Measurements from ENCODE around the gene PGA4. TPM values are rescaled to one million over a fixed set of nuclear protein-coding genes. Genes with fewer than 3 reads are reported as not detected.
"Not testable (repeated sequence)": the region's sequence is repeated elsewhere in the genome, so short reads cannot be mapped to it uniquely, and the experiment has no call there.

The PGA4 gene
- not detected in 2 replicates for total RNA-seq

DNA sequence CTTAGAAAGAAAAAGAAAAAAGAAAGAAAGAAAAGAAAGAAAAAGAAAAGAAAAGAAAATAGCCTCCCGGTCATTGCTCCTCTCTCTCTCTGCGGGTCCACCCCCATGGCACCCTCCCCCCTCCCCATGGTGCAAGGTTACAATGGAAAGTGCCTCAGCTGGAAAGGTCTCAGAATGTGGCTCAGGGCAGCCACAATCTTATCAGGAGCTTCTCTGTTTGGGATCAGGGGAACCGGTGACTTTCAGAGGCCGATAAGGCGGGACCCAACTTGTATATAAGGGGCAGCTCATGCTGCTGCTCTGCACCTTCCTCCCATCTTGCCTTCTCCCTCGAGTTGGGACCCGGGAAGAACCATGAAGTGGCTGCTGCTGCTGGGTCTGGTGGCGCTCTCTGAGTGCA lies at the start of gene PGA4:
TSS of gene PGA4 (plus strand) at position 301 of the 400 bp plus-strand sequence. CDS start at position 355, 54 bp downstream.
- not testable (repeated sequence) for DNase-seq (ENCODE audit: low read depth)

DNA sequence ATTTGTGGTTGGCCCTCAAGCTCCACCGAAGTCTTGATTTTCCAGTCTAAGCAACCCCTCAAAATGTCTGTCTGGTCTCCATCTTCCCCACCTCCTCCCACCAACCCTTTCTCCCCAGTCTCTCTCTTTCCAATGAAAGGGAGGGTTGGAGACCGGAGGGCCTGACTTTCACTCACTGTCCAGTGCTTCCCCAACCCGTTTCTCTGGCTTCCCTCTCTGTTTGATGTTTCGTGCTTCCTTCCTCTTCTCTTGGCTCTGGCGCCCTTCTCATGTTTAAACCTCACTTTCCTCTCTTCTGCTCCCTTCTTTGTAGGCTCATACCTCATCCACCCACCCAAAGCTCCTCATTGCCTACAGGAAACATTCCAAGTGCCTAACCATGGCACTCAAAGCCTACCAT lies 49.8 kb upstream of the PGA4 start:
- DNase-seq (ENCODE audit: low read depth): no peak

DNA sequence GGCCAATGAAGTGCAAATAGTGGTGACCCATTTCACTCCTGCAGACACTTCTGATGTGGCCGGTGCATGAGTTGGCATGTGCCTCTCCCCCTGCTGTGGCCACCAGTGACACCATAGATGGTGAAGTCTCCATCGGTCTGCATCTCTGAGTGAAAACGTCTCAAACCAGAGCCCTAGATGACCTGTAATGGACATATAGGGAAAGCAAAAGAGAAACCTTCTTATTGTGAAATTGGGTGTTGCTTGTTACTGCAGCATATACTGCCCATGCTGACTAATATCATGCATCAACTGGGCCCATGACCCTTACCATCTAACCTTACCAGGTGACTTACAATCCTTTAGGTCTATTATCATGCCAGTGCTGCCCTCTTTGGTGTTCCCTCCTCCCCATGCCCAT lies 49.3 kb upstream of the PGA4 start:
- no peak for DNase-seq (ENCODE audit: low read depth)

DNA sequence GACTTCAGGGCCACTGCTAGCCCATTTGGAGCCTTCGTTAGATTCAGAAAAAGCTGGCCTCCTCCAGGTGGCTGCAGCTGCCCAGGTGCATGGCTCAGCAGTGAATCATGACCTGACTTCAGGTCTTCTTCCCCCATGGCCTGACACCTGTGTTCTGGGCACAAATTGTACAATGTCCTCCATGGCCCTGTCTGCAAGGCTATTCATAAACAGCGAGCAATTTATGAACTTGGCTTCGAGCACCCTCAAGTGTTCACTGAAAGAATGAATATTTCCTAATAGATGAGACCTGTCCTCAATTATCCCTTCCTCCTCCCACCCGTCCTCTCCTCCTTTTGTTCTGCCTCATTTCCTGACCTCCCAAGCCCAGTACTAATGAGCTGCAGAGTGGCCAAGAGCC lies 48.7 kb upstream of the PGA4 start:
- DNase-seq (ENCODE audit: low read depth): no peak

DNA sequence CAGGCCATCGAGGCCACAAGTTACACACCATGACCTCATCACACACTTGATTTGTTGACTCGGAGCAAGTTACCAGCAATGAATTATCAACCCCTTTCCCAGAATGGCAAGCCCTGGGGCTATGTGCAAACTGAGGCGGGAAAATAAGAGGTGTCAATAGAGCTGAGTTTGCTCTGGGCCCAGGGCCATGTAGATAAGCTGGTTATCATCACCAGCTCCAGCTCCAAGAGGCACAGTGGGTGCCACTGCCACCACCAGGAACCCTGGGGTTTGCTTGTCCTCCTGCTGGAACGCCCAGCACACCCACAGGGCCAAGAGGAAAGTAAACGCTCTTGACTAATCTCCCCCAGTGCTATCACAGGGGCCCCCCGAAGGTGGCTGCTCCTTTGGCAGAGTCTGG lies 47.9 kb upstream of the PGA4 start:
- no peak for DNase-seq (ENCODE audit: low read depth)

DNA sequence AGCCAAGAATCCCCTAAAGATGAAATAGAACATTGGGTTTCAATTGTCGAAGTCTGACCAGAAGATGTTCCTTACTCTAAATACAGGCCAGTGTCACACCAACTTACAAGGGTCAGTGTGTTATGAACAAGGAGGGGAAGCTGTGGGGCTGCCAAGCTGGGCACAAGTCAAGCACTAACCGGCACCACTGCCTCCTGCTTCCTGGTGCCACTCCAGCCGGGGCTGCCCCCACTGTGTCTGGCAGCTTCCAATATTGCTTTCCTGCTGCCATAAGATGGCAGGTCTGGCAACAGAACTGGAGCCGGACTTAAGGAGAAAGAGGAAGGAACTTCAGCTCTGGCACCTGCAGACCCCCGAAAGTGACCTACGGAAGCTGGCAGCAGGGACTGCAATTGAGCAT lies 47.2 kb upstream of the PGA4 start:
- no peak for DNase-seq (ENCODE audit: low read depth)

DNA sequence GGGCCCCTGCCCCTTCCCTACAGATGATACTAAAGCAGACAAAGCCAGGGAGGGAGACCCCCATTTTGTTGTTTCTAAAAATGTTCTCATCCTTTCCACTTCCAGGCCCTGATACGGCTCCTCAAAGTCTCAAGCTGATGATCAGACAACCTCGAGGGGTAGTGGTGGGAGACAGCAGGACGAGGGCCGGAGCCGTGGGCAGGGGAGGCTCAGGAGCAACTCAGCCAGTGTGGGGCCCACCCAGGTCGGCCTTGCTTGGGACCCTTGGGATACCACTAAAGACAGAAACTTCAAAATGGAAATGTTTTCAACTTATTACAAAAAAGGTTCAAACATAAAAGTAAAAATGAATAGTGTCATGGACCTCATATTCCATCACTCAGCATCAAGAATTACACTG lies 45.7 kb upstream of the PGA4 start:
- no peak for DNase-seq (ENCODE audit: low read depth)

DNA sequence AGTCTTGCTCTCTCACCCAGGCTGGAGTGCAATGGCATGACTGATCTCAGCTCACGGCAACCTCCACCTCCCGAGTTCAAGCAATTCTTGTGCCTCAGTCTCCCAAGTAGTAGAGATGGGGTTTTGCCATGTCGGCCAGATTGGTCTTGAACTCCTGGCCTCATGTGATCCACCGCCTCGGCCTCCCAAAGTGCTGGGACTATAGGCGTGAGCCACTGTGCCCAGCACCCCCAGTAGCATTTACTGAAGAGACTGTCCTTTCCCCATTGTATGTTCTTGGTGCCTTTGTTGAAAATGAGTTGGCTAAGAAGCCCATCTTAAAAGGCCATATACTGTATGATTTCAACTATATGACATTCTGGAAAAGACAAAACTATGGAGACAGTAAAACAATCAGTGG lies 41.9 kb upstream of the PGA4 start:
- not testable (repeated sequence) for DNase-seq (ENCODE audit: low read depth)

DNA sequence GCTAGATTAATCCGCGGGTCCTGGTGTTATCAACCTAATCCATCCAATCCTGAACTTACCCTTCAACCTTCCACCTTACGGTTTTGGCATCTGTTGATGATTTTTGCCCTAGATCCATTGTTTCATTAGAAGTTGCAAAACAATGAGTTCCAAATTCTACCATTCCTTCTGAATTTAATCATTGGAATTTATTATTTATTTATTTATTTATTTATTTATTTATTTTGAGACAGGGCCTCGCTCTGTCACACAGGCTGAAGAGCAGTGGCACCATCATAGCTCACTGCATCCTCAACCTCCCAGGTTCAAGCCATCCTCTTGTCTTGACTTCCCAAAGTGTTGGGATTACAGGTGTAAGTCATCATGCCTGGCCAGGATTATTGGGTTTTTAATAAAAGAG lies 40.7 kb upstream of the PGA4 start:
- DNase-seq (ENCODE audit: low read depth): no peak

DNA sequence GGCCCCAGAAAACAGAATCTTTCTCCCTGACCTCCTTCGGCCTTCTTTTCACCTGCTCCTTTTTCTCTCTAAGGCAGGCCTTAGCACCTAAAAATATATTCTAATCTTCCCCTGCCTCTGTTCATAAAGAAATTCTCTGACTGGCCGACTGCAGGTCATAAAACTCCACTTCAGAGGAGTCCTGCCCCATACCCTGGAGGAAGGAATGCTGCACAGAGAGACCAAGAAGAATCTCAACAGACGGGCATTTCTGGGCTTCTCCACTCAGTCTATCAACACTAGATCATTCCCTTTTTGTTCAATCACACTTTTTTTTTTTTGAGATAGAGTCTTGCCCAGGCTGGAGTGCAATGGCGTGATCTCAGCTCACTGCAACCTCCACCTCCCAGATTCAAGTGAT lies 38.5 kb upstream of the PGA4 start:
- DNase-seq (ENCODE audit: low read depth): no peak

DNA sequence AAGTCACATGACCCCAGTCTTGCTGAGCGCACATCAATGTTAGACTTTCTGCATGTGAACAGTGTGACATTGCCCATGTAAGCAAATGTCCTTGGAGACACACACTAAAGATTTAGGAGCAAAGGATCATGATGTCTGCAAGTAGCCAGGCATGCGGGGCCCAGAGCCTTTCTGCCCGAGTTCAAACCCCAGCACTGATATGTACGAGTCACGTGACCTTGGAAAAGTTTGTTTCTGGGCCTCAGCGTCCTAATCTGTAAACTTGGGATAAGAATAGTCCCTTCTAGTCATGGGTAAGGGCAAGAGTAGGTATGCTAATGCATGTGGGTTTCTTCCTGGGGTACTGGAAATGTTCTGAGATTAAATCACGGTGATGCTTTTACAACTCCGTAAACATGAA lies 35.6 kb upstream of the PGA4 start:
- no peak for DNase-seq (ENCODE audit: low read depth)

DNA sequence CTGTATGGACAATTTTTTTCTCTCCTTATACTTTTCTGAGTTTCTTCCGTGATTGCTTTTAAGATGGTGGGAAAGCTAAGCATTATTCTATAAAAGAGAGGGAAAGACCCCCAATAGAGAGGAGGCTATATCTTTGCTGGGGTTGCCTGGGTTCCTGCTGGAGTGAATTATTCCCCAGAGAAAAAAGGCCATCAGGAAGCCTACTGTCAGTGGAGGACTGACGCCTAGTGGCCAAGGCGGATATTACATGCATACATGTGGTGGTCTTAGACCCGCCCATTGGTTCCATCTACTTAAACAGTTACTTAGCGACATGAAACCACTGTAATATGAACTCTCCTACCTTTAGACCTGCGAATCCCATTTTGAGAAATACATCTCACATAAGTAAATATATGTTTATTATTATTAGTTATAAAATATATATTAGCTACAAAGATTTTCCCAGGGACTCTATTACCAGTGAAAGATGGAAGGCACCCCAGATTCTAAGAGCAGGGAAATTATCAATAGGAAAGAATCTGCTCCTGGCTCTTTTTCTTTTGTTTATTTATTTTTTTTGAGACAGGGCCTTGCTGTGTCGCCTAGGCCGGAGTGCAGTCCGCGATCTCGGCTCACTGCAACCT lies 34.5 kb upstream of the PGA4 start:
- peak; percentile 70 for DNase-seq (ENCODE audit: low read depth)

DNA sequence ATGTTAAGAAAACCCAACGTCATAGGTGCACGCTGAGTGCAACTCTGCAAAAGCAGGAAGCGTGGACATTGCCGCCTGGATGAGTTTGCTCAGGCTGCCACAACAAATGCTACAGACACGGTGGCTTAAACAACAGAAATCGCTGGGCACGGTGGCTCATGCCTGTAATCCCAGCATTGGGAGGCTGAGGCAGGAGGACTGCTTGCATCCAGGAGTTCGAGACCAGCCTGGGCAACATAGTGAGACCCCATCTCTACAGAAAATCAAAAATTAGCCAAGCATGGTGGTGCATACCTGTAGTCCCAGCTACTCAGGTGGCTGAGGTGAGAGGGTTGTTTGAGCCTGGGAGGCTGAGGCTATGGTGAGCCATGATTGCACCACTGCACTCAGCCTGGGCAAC lies 32.2 kb upstream of the PGA4 start:
- no peak for DNase-seq (ENCODE audit: low read depth)

DNA sequence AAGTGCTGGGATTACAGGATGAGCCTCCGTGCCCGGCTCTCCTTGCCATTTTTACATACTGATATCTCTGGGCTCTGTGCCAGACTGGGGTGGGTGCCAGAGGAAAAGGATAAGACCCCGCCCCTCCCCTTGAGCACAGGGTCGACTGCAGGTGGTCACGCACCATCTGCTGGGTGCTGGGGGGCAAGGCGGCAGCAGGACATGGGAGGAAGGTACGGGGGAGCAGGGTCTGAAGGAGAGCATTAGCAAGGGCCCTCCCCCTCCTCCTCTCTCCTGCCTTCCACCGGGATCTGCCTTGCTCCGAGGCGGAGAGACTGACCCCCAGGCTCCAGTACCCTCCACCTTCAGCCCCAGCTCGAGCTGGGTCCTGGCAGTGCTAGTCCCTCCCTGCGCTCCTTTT lies 28.6 kb upstream of the PGA4 start:
- DNase-seq (ENCODE audit: low read depth): no peak

DNA sequence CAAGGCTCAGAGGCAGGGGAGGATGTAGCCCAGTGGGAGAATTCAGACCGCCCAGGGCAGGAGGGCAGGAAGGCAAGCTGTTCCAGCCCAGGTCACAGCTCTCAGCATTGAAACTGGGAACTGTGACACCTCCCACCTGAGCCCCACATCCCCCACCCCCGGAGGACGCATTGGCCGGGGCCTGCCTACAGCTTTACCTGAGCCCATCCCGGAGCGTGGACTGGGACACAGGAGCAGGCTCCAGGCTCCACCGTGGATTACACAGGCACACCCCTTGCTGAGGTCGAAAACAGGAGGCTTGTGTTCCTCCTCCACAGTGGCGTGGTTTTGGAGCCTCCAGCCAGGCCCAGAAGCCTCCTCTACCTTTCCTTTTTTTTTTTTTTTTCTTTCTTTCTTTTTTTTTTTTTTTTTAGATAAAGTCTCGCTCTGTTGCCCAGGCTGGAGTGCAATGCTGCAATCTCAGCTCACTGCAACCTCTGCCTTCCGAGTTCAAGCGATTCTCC lies 27.9 kb upstream of the PGA4 start:
- peak; percentile 27 for DNase-seq (ENCODE audit: low read depth)

DNA sequence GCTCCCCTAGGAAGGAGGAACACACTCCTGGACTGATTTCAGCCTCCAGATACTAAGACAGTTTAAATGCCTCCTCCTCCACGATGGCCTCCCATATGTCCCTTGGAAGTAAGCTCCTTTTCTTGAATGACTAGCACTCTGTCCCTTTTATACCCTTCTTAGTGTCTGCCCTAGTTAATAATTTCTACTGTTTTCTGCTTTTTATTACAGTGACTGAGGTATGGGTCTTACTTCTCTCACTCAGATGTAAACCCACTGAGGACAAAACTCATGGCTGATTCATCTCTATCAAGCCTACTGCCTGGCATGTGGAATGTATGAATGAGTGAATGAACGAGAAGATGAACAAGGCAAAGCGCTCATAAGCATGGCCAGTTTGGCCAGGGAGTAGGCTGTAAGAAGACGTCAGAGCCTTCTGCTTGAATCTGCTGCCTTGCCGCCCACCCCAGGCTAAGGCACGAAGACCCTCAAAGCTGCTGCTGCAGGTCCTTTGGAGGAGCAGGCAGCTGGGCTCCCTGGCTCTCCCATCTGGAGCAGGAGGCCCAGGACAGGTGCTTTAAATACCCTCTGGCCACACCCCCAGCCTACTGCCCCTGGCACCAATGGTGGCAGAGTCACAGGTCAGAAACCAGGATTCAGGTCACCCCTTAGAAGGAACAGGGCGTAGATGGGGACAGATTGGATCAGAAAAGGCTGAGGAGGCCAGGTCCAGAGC lies 27.0 kb upstream of the PGA4 start:
- DNase-seq (ENCODE audit: low read depth): peak; percentile 56

DNA sequence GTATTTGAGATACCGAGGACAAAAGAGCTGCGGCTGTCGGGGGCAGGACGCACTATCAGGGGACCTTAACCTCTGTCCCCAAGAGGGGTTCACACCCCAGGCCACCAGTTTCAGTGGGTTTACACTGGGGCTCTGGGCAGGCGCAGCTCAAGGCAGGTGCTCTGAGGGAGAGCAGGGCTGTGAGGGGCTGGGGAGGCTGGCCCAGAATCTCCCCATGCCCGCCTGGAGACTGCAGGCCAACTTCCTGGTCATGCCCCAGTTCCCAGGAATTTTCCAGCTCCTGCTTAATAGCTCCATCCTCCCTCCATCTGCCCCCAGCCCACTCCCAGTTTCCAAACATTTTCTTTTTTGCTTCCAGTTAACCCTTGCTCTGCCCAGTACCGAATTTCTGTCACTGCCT lies 26.4 kb upstream of the PGA4 start:
- peak; percentile 56 for DNase-seq (ENCODE audit: low read depth)

DNA sequence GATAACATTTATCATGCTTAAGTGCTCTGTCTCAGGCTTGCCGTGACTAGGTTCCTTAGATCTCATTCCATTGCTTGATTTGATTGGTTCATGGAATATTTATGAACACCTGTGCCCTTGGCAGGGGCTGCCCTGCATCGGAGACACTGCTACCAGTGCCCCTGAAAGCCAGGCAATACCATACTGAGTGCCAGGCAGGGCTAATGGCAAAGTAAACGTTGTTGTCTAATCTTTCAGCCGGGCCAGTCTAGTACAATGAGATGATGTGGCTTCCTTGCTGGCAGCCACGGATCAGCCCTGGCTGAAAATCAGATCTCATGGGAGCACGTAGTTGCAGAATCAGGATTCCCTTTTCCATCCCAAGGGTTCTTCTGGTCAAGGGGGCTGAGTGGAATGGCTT lies 23.8 kb upstream of the PGA4 start:
- DNase-seq (ENCODE audit: low read depth): no peak

DNA sequence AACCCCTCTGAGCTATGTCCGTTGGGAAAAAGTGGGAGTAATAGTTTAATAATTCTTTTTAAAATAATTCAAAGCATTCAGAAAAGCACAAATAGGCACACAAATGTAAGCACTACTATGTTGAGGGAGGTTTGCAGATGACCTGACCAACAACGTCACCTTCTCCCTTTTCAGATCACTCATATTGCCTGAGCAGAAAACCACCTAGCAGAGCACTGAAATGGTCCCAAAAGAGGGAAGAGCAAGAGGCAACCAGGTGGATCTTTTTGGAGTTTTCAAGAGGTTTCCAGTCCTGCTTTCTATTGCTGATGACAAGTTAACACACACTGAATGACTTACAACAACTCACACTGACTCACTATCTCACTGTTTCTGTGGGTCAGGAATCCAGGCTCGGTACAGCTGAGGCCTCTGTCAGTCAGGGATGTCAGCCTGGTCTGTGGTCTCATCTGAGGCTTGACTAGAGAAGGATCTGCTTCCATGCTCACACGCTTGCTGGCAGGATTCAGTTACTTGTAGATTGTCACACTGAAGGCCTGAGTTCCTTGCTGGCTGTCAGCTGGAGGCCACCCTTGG lies 23.1 kb upstream of the PGA4 start:
- no peak for DNase-seq (ENCODE audit: low read depth)

DNA sequence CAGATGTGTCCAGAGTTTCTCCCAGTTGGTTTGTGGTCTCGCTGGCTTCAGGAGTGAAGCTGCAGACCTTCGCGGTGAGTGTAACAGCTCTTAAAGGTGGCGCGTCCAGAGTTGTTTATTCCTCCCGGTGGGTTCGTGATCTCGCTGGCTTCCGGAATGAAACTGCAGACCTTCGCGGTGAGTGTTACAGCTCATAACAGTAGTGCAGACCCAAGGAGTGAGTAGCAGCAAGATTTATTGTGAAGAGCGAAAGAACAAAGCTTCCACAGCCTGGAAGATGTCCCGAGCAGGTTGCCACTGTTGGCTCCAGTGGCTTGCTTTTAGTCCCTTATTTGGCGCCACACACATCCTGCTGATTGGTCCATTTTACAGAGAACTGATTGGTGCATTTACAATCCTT lies 20.7 kb upstream of the PGA4 start:
- no peak for DNase-seq (ENCODE audit: low read depth)

DNA sequence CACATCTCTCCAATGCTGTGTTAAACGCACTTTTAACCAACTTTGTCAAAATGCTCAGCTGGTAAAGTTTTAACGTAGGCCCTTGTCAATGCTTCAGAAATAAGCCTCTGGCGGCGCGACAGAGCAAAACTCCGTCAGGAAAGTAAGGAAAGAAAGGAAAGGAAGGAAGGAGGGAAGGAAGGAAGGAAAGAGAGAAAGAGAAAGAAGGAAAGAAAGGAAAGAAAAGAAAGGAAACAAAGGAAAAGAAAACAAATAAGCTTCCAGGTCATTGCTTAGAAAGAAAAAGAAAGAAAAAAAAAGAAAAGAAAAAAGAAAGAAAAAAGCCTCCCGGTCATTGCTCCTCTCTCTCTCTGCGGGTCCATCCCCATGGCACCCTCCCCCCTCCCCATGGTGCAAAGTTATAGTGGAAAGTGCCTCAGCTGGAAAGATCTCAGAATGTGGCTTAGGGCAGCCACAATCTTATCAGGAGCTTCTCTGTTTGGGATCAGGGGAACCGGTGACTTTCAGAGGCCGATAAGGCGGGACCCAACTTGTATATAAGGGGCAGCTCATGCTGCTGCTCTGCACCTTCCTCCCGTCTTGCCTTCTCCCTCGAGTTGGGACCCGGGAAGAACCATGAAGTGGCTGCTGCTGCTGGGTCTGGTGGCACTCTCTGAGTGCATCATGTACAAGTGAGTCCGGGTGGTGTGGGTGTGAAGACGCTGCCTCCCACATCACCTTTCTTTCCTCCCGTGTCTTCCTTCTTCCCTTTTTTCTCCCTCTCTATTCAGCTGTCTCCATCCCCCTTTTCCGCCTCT lies 19.0 kb upstream of the PGA4 start, which contains the start of gene PGA3:
TSS of gene PGA3 (plus strand) at position 566 of the 797 bp plus-strand sequence. CDS start at position 616, 50 bp downstream.
- DNase-seq (ENCODE audit: low read depth): not testable (repeated sequence)

DNA sequence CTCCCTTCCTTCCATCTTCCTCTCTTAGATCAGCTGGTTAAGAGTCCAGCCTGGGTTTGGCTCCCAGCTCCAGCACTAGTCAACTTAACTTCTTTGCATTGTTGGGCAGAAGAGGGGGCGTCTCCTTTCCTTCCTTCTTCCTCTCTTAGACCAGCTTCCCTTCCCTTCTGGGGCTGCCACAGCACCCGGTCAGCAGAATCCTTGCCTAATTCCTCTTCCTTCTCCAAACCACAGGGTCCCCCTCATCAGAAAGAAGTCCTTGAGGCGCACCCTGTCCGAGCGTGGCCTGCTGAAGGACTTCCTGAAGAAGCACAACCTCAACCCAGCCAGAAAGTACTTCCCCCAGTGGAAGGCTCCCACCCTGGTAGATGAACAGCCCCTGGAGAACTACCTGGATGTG lies 18.3 kb upstream of the PGA4 start:
- not testable (repeated sequence) for DNase-seq (ENCODE audit: low read depth)
